K562 (cell line): ENCODE measurements around the gene FREM1. TPM values are rescaled to one million over a fixed set of nuclear protein-coding genes. Genes with fewer than 3 reads are reported as not detected.

Experiments
- ATAC-seq: fragments of 200-7000 bp; cut with Tn5 transposase; 3 replicates; pipeline ENCODE4 v1.9.1; 2020; ENCODE audit warnings: moderate library complexity
- BruUV-seq: library from RNA; stranded (reverse); fragments of 400-500 nt; replicated peaks from 2 replicates; lab custom pipeline; 2021; lab: Mats Ljungman, UMichigan
- CTCF ChIA-PET: fragments of 300-600 bp; formaldehyde crosslinking; extraction: SDS; loops from one replicate; lab custom pipeline; 2021; ENCODE audit warnings: low intra/inter-chr PET ratio; lab: Yijun Ruan, JAX
- POLR2A ChIA-PET: fragments of 300-600, 350-650 bp; sonication (Branson Sonifier 250); formaldehyde crosslinking; extraction: SDS; loops from one replicate; lab custom pipeline; 2021; ENCODE audit warnings: antibody characterized with exemption, inconsistent platforms; lab: Yijun Ruan, JAX
- DNase-seq, 4 experiments: peaks; one replicate each; pipeline versions ENCODE4 v3.0.0 to v3.0.0-alpha.2; 2011 to 2018; ENCODE audit warnings: low spot score in 3 of 4, mixed read lengths in 3 of 4; ENCODE audit errors: extremely low read depth in 1 of 4
- FAIRE-seq: peaks from 2 replicates; lab custom pipeline; 2011; peaks lifted over from hg19 to GRCh38; lab: Jason Lieb, UNC
- H2AFZ ChIP-seq: 2 replicates; pipeline ENCODE4 v1.6.0; 2011; ENCODE audit warnings: low read depth, low read length, control low read depth, inconsistent platforms
- H3K27ac ChIP-seq: fragments of 200-600 bp; 3 replicates; pipeline ENCODE4 v1.8.0; 2011; ENCODE audit warnings: low read depth, mild to moderate bottlenecking, control low read depth, inconsistent platforms, low read length, moderate library complexity, mixed read lengths; ENCODE audit errors: extremely low read depth
- H3K27me3 ChIP-seq, 2 experiments: fragments of 300-600 bp in 1 of 2; 2 replicates in 1 of 2; 3 replicates in 1 of 2; pipeline versions ENCODE4 v1.6.0 to v1.8.0; 2011; ENCODE audit warnings: inconsistent platforms in 2 of 2, low read length in 2 of 2, mild to moderate bottlenecking in 1 of 2, mixed read lengths in 1 of 2, moderate library complexity in 1 of 2; ENCODE audit not compliant: control insufficient read depth in 2 of 2, insufficient read depth in 2 of 2
- H3K36me3 ChIP-seq: fragments of 300-600 bp; 3 replicates; pipeline ENCODE4 v1.8.0; 2011; ENCODE audit warnings: mild to moderate bottlenecking, low read length, inconsistent platforms; ENCODE audit not compliant: control insufficient read depth, insufficient read depth
- H3K4me1 ChIP-seq, 2 experiments: fragments of 200-600 bp in 1 of 2; replicated peaks in 1 of 2; 2 replicates in 1 of 2; 3 replicates in 1 of 2; pipeline versions ENCODE4 v1.5.1 to v1.8.0; 2011; ENCODE audit warnings: inconsistent platforms in 2 of 2, low read length in 2 of 2, mild to moderate bottlenecking in 1 of 2, mixed read lengths in 1 of 2, moderate library complexity in 1 of 2; ENCODE audit not compliant: control insufficient read depth in 2 of 2, insufficient read depth in 2 of 2
- H3K4me2 ChIP-seq: 2 replicates; pipeline ENCODE4 v1.6.1; 2011; ENCODE audit warnings: low read length, control low read depth, inconsistent platforms, mixed read lengths; ENCODE audit not compliant: insufficient read depth
- H3K4me3 ChIP-seq: fragments of 200-600 bp; sonication (generic), shearing (Covaris generic); 2 replicates; pipeline ENCODE4 v1.5.1; 2016; ENCODE audit warnings: control low read depth, inconsistent platforms
- H3K79me2 ChIP-seq: fragments of 200-600 bp; 3 replicates; pipeline ENCODE4 v1.8.0; 2011; ENCODE audit warnings: low read length, inconsistent platforms; ENCODE audit not compliant: control insufficient read depth, insufficient read depth
- H3K9ac ChIP-seq, 2 experiments: 2 replicates each; pipeline versions ENCODE4 v1.6.0 to v1.6.1; 2011; ENCODE audit warnings: low read depth in 2 of 2, low read length in 2 of 2, control low read depth in 1 of 2, inconsistent platforms in 1 of 2, mild to moderate bottlenecking in 1 of 2, mixed read lengths in 1 of 2; ENCODE audit not compliant: insufficient read depth in 1 of 2
- H3K9me1 ChIP-seq: one replicate; pipeline ENCODE4 v1.6.0; 2011; ENCODE audit warnings: inconsistent platforms, mild to moderate bottlenecking, low read length, moderate library complexity; ENCODE audit not compliant: control insufficient read depth, insufficient read depth
- H3K9me3 ChIP-seq: replicated peaks from 2 replicates; pipeline ENCODE4 v1.5.1; 2011; ENCODE audit warnings: low read depth, low read length, inconsistent platforms; ENCODE audit not compliant: control insufficient read depth, insufficient read depth
- H4K20me1 ChIP-seq: replicated peaks from 2 replicates; pipeline ENCODE4 v1.6.1; 2011; ENCODE audit warnings: low read length, inconsistent platforms, mixed read lengths; ENCODE audit not compliant: control insufficient read depth, insufficient read depth
- BCL6 ChIP-seq: fragments of 250-450 bp; sonication (Bioruptor Pico); IDR thresholded peaks from 2 replicates; pipeline ENCODE4 v1.4.0; 2020
- BRF2 ChIP-seq: IDR thresholded peaks from 3 replicates; pipeline ENCODE4 v1.6.1; 2011; ENCODE audit warnings: borderline replicate concordance, mild to moderate bottlenecking; ENCODE audit not compliant: insufficient read length, insufficient read depth
- CXXC5 ChIP-seq: fragments of 250-450 bp; sonication (Bioruptor Pico); IDR thresholded peaks from 2 replicates; pipeline ENCODE4 v1.8.0; 2022; ENCODE audit warnings: inconsistent platforms, mild to moderate bottlenecking, moderate library complexity
- E2F3 ChIP-seq: fragments of 250-450 bp; sonication (Bioruptor Pico); IDR thresholded peaks from 2 replicates; pipeline ENCODE4 v1.4.0; 2020; ENCODE audit warnings: mild to moderate bottlenecking
- E2F5 ChIP-seq: sonication (generic); formaldehyde crosslinking; IDR thresholded peaks from 2 replicates; pipeline ENCODE4 v1.8.0; 2022; ENCODE audit warnings: mild to moderate bottlenecking, missing genetic modification reagents
- ERF ChIP-seq: fragments of 450-650 bp; formaldehyde crosslinking; IDR thresholded peaks from 2 replicates; pipeline ENCODE4 v1.4.0; 2020; ENCODE audit warnings: mild to moderate bottlenecking, mixed read lengths
- HNRNPL ChIP-seq: fragments of 200-400 bp; formaldehyde crosslinking; IDR thresholded peaks from 2 replicates; pipeline ENCODE4 v1.6.1; 2017; ENCODE audit warnings: low read depth, mild to moderate bottlenecking, low read length
- ID3 ChIP-seq, 2 experiments: fragments of 250-450 bp in 1 of 2; fragments of 450-650 bp in 1 of 2; sonication (Bioruptor Pico) in 1 of 2; IDR thresholded peaks; 2 replicates each; pipeline versions ENCODE4 v1.6.1 to v1.8.0; 2016 to 2021; ENCODE audit warnings: mild to moderate bottlenecking in 2 of 2, moderate library complexity in 2 of 2, missing compliant biosample characterization in 1 of 2, missing genetic modification characterization in 1 of 2
- MCM3 ChIP-seq: fragments of 450-650 bp; IDR thresholded peaks from 2 replicates; pipeline ENCODE4 v1.6.1; 2016
- MEF2D ChIP-seq: conservative IDR thresholded peaks from 2 replicates; pipeline ENCODE4 v1.6.1; 2016; ENCODE audit warnings: low read depth, missing genetic modification characterization, missing compliant biosample characterization
- NCOA1 ChIP-seq: fragments of 450-650 bp; IDR thresholded peaks from 2 replicates; pipeline ENCODE4 v1.6.1; 2016; ENCODE audit warnings: low read depth
- POLR2A ChIP-seq: fragments of 450-650 bp; conservative IDR thresholded peaks from 2 replicates; pipeline ENCODE4 v1.6.1; 2016
- RNF2 ChIP-seq: sonication (generic); IDR thresholded peaks from 2 replicates; pipeline ENCODE4 v1.6.1; 2016
- SMAD2 ChIP-seq: fragments of 150-350 bp; IDR thresholded peaks from 2 replicates; pipeline ENCODE4 v1.6.1; 2014; ENCODE audit warnings: low read depth, mild to moderate bottlenecking, low read length
- TFAM ChIP-seq: fragments of 250-450 bp; sonication (Bioruptor Pico); conservative IDR thresholded peaks from 2 replicates; pipeline ENCODE4 v1.5.0; 2021; ENCODE audit warnings: mild to moderate bottlenecking, moderate library complexity
- THRAP3 ChIP-seq: fragments of 450-650 bp; IDR thresholded peaks from 2 replicates; pipeline ENCODE4 v1.6.1; 2016; ENCODE audit warnings: mild to moderate bottlenecking, inconsistent platforms, borderline replicate concordance
- ZNF76 ChIP-seq: fragments of 250-450 bp; sonication (Bioruptor Pico); IDR thresholded peaks from 2 replicates; pipeline ENCODE4 v1.4.0; 2020; ENCODE audit warnings: mild to moderate bottlenecking, moderate library complexity, borderline replicate concordance
- WGBS: fragments of 100-300 bp; shearing (Covaris generic); methylation state at CpG from one replicate; pipeline ENCODE4 v1.1.6; 2016; ENCODE audit warnings: low coverage, mixed read lengths; ENCODE audit not compliant: insufficient coverage; ENCODE audit errors: missing lambda C conversion rate; 5-methylcytosine and 5-hydroxymethylcytosine counted together
- in situ Hi-C: fragments of 300-500 bp; cut with MboI; formaldehyde crosslinking; loops from 4 replicates; pipeline ENCODE4 v1.15.0; 2018; ENCODE audit warnings: inconsistent platforms, mixed read lengths
- intact Hi-C: fragments of 100-400 bp; cut with micrococcal nuclease; formaldehyde crosslinking; loops from 2 replicates; pipeline ENCODE4 v1.14.2; 2022
- polyA plus RNA-seq, 8 experiments: library from polyadenylated mRNA; depleted of rRNA in 4 of 8; stranded (reverse) in 5 of 8; unstranded in 3 of 8; fragments of >200 nt; fragmentation: Nextera tagmentation in 2 of 8; fragmentation: Illumina TruSeq in 1 of 8; extraction: Ambion mirVana in 2 of 8; extraction: Trizol in 1 of 8; gene quantifications; 2 replicates each; pipeline versions ENCODE4 v1.2.1 to v1.2.3, GENCODE V29; 2011 to 2014; ENCODE audit warnings: inconsistent platforms in 1 of 8, missing spikeins in 1 of 8
- total RNA-seq, 7 experiments: library from RNA; depleted of rRNA in 6 of 7; stranded (reverse); fragments of >200 nt in 6 of 7; fragmentation: Illumina TruSeq in 2 of 7; extraction: Trizol in 2 of 7; gene quantifications; 2 replicates each; pipeline versions ENCODE4 v1.2.1 to v1.2.3, GENCODE V29; 2011 to 2021; ENCODE audit warnings: low replicate concordance in 1 of 7
- TF ChIP-seq, protein P1 (sequence below): IDR thresholded peaks from 2 replicates; pipeline ENCODE4 v1.6.1; 2012; ENCODE audit warnings: low read depth, low read length, improper control_type of control experiment, borderline replicate concordance

The FREM1 gene
- total and polyA plus RNA-seq, 9 of the 15 experiments (the other 6 are each of a cell fraction or from before 2014, with no cell fraction given): 0.03 to 0.24 (median 0.13) TPM; not detected in 2

DNA sequence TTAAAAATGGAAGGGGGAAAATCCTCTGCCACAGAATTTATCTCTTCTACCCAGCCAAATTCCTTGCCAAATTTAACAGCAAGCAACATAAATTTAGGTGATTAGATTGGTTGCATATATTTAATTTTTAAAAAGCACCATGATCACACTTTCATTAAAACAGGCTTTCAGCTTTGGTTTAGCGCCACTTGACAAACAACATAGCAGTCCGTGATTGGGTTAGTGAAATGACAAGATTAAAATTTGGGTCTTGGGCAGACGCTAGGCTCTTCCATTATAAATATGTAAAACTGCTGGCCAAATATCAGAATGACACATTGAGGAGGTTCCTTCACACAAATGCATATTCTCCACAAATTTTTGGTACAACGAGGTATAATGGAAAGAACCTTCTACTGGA lies 129.5 kb downstream of the FREM1 start:
- no peak for FAIRE-seq
- H3K79me2 ChIP-seq: no peaks in the 10 kb centered on the region
- no peak overlapping the region for H3K9ac ChIP-seq
- no peak overlapping the region for H3K27ac ChIP-seq
- H3K9me3 ChIP-seq: no peaks in the 10 kb centered on the region
- TF ChIP-seq ID3 (CRISPR knock-in tag; IDR thresholded peaks at IDR 0.05): no peak
- TF ChIP-seq ID3 (tag; IDR thresholded peaks at IDR 0.05): no peak
- no peak for TF ChIP-seq CXXC5
- TF ChIP-seq HNRNPL: no peak
- no peak for TF ChIP-seq ERF
- no peak for TF ChIP-seq MEF2D (tag)
- TF ChIP-seq BRF2: no peak
- TF ChIP-seq SMAD2: no peak
- no peak for TF ChIP-seq MCM3
- TF ChIP-seq TFAM (CRISPR knock-in tag): no peak
- TF ChIP-seq, protein P1, sequence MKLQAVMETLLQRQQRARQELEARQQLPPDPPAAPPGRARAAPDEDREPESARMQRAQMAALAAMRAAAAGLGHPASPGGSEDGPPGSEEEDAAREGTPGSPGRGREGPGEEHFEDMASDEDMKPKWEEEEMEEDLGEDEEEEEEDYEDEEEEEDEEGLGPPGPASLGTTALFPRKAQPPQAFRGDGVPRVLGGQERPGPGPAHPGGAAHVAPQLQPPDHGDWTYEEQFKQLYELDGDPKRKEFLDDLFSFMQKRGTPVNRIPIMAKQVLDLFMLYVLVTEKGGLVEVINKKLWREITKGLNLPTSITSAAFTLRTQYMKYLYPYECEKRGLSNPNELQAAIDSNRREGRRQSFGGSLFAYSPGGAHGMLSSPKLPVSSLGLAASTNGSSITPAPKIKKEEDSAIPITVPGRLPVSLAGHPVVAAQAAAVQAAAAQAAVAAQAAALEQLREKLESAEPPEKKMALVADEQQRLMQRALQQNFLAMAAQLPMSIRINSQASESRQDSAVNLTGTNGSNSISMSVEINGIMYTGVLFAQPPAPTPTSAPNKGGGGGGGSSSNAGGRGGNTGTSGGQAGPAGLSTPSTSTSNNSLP: no peak
- TF ChIP-seq NCOA1: no peak
- no peak for TF ChIP-seq THRAP3
- no peak for TF ChIP-seq BCL6 (CRISPR knock-in tag)
- no peak for TF ChIP-seq ZNF76 (CRISPR knock-in tag)
- TF ChIP-seq E2F5 (CRISPR knock-in tag): no peak
- no peak for TF ChIP-seq POLR2A
- no peak for TF ChIP-seq RNF2
- TF ChIP-seq E2F3 (CRISPR knock-in tag): no peak
- TF ChIP-seq, all 486 proteins: peak for 0
- ATAC-seq (no peak), DNase-seq (no peak)
- whole genome bisulfite sequencing: 5% methylated on average over 3 of the region's 4 CpGs
- Histone ChIP-seq H3K4me1 (no peaks in the 10 kb centered on the region; a peak in 2 of 5 replicates), H3K4me2 (no peak overlapping the region), H3K36me3 (no peaks in the 10 kb centered on the region), H3K4me3 (no peak overlapping the region), H4K20me1 (no peaks in the 10 kb centered on the region), H3K27me3 (no peaks in the 10 kb centered on the region), H3K9me1 (no peaks in the 10 kb centered on the region), H2AFZ (no peak overlapping the region)
- in situ Hi-C loops: no loop called here
- no TSS peak for BruUV-seq
- intact Hi-C loops: no loop called here
- POLR2A ChIA-PET: interaction anchor here (1.3 kb wide), 2 partner anchors 12 to 13 kb away, joined by 4 read pairs; no protein-coding TSS in a partner anchor
- CTCF ChIA-PET: no interaction called here
